ENCODE measurements around the gene PDZRN3. TPM values are rescaled to one million over a fixed set of nuclear protein-coding genes. Genes with fewer than 3 reads are reported as not detected.

The PDZRN3 gene
- total RNA-seq, 2 experiments from 2014 or later = not detected

DNA sequence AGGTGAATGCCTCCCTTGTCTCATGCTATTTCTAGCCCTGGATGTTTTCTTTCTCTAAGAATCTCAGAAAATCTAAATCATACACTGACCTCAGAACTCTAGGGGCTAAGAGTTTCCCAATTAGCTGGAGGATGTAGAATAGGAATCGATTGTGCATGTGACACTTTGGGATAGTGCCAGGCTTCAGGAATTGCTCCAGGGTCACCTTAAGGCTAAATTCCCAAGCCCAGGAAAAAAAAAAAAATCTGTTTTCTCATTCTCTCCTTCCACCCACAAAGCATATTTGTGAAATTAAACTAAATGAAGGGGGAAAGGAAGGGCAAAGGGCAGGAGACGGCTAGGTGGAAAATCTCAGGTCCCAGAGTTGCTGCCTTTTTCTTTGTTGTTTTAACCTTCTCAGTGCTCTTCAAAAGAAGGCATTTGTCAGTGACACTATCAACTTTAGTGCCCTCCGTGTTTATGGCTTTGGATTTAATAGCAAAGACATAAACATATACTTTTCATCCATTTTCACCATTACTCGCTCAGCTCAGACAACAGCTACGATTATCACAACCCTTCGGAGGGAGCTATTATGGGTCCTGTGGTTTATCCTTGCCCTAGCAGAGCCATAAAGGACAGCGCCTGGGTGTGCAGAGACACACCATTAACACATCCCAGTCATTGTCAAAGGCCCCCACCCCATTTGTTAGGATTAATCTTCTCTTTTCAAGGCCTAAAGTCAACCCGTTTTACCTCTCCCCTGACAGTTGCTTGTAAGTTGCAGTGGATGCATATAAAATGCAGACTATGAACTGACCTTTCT is 271.7 kb downstream of the PDZRN3 start:
- ChIA-PET CTCF (no interaction called here), POLR2A (interaction anchor here (0.5 kb wide), 1 partner anchor 27 kb away, joined by 3 read pairs; no protein-coding TSS in a partner anchor)
- no peak for ATAC-seq
- Mint-ChIP-seq H3K27me3 (peaks cover 17% of the 10 kb centered on the region), H3K4me1 (no peaks in the 10 kb centered on the region), H3K27ac (no peak overlapping the region), H3K9me3 (ENCODE audit: low read depth) (no peaks in the 10 kb centered on the region), H3K4me3 (no peak overlapping the region), H3K36me3 (ENCODE audit: low read depth) (no peaks in the 10 kb centered on the region)
- intact Hi-C loops (cut with DNase I, micrococcal nuclease) = no loop called here
- DNase-seq = no peak

- no peak for DNase-seq
- H3K4me1 Mint-ChIP-seq = no peaks in the 10 kb centered on the region
- intact Hi-C loops (cut with DNase I, micrococcal nuclease) = no loop called here
- peaks cover 19% of the 10 kb centered on the region for H3K27me3 Mint-ChIP-seq
- ChIA-PET POLR2A (no interaction called here), CTCF (no interaction called here)
- no peaks in the 10 kb centered on the region for H3K9me3 Mint-ChIP-seq (ENCODE audit: low read depth)
- no peak overlapping the region for H3K27ac Mint-ChIP-seq
- no peak for ATAC-seq
- no peak overlapping the region for H3K4me3 Mint-ChIP-seq
- H3K36me3 Mint-ChIP-seq (ENCODE audit: low read depth) = no peaks in the 10 kb centered on the region
Measured at GRCh38 chr3:73351423-73352071, 273.2 kb downstream of the PDZRN3 start.

GRCh38 chr3:73350996-73351395 is 273.7 kb downstream of the PDZRN3 start:
- Mint-ChIP-seq H3K4me1 (no peaks in the 10 kb centered on the region), H3K27ac (no peak overlapping the region), H3K36me3 (ENCODE audit: low read depth) (no peaks in the 10 kb centered on the region), H3K27me3 (peaks cover 17% of the 10 kb centered on the region), H3K4me3 (no peak overlapping the region), H3K9me3 (ENCODE audit: low read depth) (no peaks in the 10 kb centered on the region)
- ATAC-seq (no peak), DNase-seq (no peak)
- POLR2A ChIA-PET = no interaction called here
- intact Hi-C loops (cut with DNase I, micrococcal nuclease) = no loop called here
- CTCF ChIA-PET = no interaction called here

DNA sequence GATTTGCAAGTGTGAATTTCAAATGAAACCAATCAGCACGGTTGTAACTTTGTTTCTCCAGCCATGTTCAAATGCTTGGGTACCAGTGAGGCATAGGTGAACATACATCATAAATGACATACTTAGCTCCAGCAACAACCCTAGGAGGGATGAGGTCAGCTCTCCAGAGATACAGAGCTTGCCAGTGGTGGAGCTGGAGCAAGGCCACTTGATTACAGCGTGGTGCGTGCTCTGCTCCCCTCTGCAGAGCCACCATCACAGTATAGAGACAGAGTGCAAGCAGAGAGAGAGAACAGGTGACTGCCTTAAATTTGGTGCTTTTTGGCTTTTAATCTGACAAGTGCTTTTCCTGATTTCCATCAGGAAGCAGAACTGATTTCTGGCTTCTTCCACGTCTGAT is 275.1 kb downstream of the PDZRN3 start:
- H3K27ac Mint-ChIP-seq = no peak overlapping the region
- CTCF ChIA-PET = no interaction called here
- intact Hi-C loops (cut with DNase I, micrococcal nuclease) = no loop called here
- DNase-seq (no peak), ATAC-seq (no peak)
- H3K4me1 Mint-ChIP-seq = no peaks in the 10 kb centered on the region
- H3K36me3 Mint-ChIP-seq (ENCODE audit: low read depth) = no peaks in the 10 kb centered on the region
- POLR2A ChIA-PET = no interaction called here
- H3K27me3 Mint-ChIP-seq = peaks cover 19% of the 10 kb centered on the region
- H3K9me3 Mint-ChIP-seq (ENCODE audit: low read depth) = no peaks in the 10 kb centered on the region
- H3K4me3 Mint-ChIP-seq = no peak overlapping the region

DNA sequence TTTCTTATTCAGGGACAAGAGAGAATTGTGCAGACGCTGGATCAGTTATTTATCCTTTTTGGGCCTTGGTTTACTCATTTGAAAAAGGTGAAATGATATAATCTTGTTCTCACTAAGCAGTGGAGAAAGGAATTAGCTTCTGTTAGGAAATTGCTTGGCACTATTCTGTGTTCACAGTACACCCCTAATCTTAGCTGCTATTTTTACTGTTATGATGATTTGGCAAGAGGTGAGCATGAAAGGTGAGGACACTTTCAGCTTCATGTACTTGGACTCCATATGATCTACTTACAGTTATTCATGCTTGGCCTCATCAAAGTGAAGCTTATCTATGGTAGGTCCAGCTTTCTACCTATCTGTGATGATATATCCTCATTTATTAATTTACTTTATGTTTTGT is 282.7 kb downstream of the PDZRN3 start:
- ChIA-PET CTCF (no interaction called here), POLR2A (no interaction called here)
- no peak overlapping the region for H3K27ac Mint-ChIP-seq
- intact Hi-C loops (cut with DNase I, micrococcal nuclease) = no loop called here
- peaks cover 8% of the 10 kb centered on the region for H3K27me3 Mint-ChIP-seq
- no peak overlapping the region for H3K4me3 Mint-ChIP-seq
- ATAC-seq = no peak
- H3K9me3 Mint-ChIP-seq (ENCODE audit: low read depth) = peaks cover 3% of the 10 kb centered on the region
- H3K4me1 Mint-ChIP-seq = no peaks in the 10 kb centered on the region
- H3K36me3 Mint-ChIP-seq (ENCODE audit: low read depth) = no peaks in the 10 kb centered on the region
- DNase-seq = no peak

GRCh38 chr3:73341272-73341935 is 283.3 kb downstream of the PDZRN3 start:
- H3K27ac Mint-ChIP-seq = no peak overlapping the region
- no peak for ATAC-seq

GRCh38 chr3:73332558-73332957 is 292.2 kb downstream of the PDZRN3 start:
- POLR2A ChIA-PET = no interaction called here
- intact Hi-C loops (cut with DNase I, micrococcal nuclease) = no loop called here
- CTCF ChIA-PET = no interaction called here
- DNase-seq (no peak), ATAC-seq (no peak)
- Mint-ChIP-seq H3K9me3 (ENCODE audit: low read depth) (no peaks in the 10 kb centered on the region), H3K27ac (no peak overlapping the region), H3K36me3 (ENCODE audit: low read depth) (no peaks in the 10 kb centered on the region), H3K4me1 (no peaks in the 10 kb centered on the region), H3K4me3 (no peak overlapping the region), H3K27me3 (peaks cover 9% of the 10 kb centered on the region)

More at GRCh38 chr3:73341272-73341935, 283.3 kb downstream of the PDZRN3 start:
- H3K9me3 Mint-ChIP-seq (ENCODE audit: low read depth) = peaks cover 3% of the 10 kb centered on the region
- ChIA-PET CTCF (no interaction called here), POLR2A (no interaction called here)
- H3K27me3 Mint-ChIP-seq = peaks cover 9% of the 10 kb centered on the region
- no peaks in the 10 kb centered on the region for H3K36me3 Mint-ChIP-seq (ENCODE audit: low read depth)
- no peak for DNase-seq
- intact Hi-C loops (cut with DNase I, micrococcal nuclease) = no loop called here
- no peak overlapping the region for H3K4me3 Mint-ChIP-seq
- no peaks in the 10 kb centered on the region for H3K4me1 Mint-ChIP-seq

Measured in activated CD4-positive, alpha-beta T cell treated with anti-CD3 and anti-CD28 coated beads for 36 hours (primary cell).